SK-N-MC (cell line): Measurements from ENCODE around the gene ZBTB21.

ENCODE experiments used
- DNase-seq: peaks from one replicate; pipeline ENCODE4 v3.0.0-alpha.2; 2011; ENCODE audit warnings: low read depth, low spot score
- H3K27ac ChIP-seq: fragments of 200-600 bp; sonication (generic); 2 replicates; pipeline ENCODE4 v1.5.1; 2016; ENCODE audit warnings: mixed run types
- H3K36me3 ChIP-seq: fragments of 200-600 bp; sonication (generic); 2 replicates; pipeline ENCODE4 v1.6.1; 2017; ENCODE audit warnings: antibody characterized with exemption, low read length, mixed read lengths; ENCODE audit not compliant: insufficient read depth
- H3K4me3 ChIP-seq: fragments of 200-600 bp; sonication (generic); 2 replicates; pipeline ENCODE4 v1.5.1; 2016
- H3K9ac ChIP-seq: fragments of 200-600 bp; sonication (generic); 2 replicates; pipeline ENCODE4 v1.8.0; 2017; ENCODE audit warnings: mixed run types, mixed read lengths; ENCODE audit not compliant: insufficient read length
- H3K9me3 ChIP-seq: fragments of 200-600 bp; sonication (generic); 2 replicates; pipeline ENCODE4 v1.6.1; 2017; ENCODE audit warnings: low read depth, mild to moderate bottlenecking, antibody characterized with exemption, low read length, moderate library complexity, mixed read lengths
- EZH2 ChIP-seq: fragments of 200-600 bp; sonication (generic); IDR thresholded peaks from one replicate; pipeline ENCODE4 v1.6.1; 2017; ENCODE audit warnings: antibody characterized with exemption
- FOXP2 ChIP-seq: optimal IDR thresholded peaks from 2 replicates; pipeline ENCODE3; 2011; ENCODE audit warnings: mild to moderate bottlenecking, moderate library complexity; ENCODE audit not compliant: insufficient read depth; ENCODE audit errors: extremely low read length, control extremely low read depth
- POLR2AphosphoS5 ChIP-seq: IDR thresholded peaks from 2 replicates; pipeline ENCODE4 v1.6.1; 2012; ENCODE audit warnings: mild to moderate bottlenecking, low read depth, low read length, borderline replicate concordance

ZBTB21 gene

DNA sequence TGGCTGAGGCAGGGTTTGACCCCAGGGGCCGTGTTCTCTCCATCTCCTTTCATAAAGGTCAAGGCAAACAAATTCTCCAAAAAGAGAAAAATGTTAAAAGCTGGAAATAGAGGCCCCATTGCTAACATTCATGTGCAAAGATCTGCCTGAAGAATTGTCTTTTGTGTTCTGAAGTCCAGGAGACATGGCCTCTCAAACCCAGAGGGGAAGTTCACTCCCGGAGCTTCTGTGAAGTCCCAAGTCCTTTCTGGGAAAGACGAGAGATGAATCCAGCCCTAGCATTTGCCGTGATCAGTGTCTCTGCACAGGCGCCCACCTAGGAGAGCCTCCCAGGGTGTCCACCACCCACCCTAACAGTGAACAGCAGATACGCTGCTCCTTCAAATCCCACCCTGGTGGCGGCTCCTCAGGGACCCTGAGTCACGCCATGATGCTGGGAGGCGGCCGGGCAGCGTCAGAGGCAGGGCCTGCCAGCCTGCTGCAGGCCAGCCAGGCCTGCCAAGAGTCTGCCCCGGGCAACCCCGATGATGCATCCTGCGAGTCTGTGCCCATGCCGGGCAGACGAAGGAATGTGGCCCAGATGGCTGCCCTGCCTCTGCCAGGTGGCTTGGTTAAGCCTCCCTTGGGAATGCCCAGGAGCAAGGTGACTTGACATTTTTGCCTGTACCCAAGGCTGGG lies 51.1 kb downstream of the ZBTB21 start:
- no peaks in the 10 kb centered on the region for H3K36me3 ChIP-seq
- TF ChIP-seq EZH2: no peak
- no peak for TF ChIP-seq FOXP2
- no peak for TF ChIP-seq POLR2AphosphoS5
- no peak overlapping the region for H3K9ac ChIP-seq
- H3K27ac ChIP-seq: no peak overlapping the region
- no peaks in the 10 kb centered on the region for H3K9me3 ChIP-seq
- no peak for DNase-seq
- no peak overlapping the region for H3K4me3 ChIP-seq

DNA sequence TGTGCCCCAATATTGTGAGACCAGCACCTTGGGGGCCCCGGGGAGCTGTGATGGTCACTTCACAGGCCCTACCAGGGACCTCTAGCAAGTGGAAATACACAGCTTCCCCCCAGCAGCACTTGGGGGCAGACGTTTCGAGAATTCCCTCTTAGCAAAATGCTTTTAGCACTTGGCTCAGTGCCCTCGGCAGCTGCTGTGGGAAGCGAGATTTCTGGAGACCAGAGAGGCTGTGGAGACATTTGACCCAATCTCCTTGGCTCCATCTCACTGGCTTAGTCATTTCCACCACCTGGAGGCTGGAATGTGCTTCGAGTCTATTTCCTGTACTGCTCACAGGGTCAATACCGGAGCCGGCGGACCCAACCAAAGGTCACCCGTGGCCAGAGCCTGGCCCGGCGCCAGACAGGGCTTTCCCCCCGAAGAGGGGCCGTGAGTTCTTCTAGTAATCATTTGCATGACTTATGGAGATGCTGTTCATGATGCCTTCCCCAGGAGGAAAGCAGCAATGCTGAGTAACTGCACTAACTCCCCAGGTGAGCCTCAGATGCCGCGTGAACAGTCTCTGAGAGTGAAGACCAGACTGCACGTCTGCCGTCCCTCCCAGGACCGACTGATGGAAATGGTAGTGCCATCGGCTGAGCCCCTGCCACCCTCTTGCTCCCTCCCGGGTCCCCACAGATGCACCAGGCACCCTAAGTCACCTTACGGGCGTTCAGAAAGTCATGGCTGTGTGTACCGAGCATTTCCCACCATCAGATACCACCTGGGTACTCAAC lies 52.0 kb downstream of the ZBTB21 start:
- no peaks in the 10 kb centered on the region for H3K9me3 ChIP-seq
- no peaks in the 10 kb centered on the region for H3K36me3 ChIP-seq
- H3K27ac ChIP-seq: peak overlapping the region; percentile 46; the same call in 1 of the 2 replicates
- TF ChIP-seq FOXP2 (no peak), EZH2 (no peak), POLR2AphosphoS5 (no peak)
- H3K4me3 ChIP-seq: no peak overlapping the region
- no peak for DNase-seq
- no peak overlapping the region for H3K9ac ChIP-seq

DNA sequence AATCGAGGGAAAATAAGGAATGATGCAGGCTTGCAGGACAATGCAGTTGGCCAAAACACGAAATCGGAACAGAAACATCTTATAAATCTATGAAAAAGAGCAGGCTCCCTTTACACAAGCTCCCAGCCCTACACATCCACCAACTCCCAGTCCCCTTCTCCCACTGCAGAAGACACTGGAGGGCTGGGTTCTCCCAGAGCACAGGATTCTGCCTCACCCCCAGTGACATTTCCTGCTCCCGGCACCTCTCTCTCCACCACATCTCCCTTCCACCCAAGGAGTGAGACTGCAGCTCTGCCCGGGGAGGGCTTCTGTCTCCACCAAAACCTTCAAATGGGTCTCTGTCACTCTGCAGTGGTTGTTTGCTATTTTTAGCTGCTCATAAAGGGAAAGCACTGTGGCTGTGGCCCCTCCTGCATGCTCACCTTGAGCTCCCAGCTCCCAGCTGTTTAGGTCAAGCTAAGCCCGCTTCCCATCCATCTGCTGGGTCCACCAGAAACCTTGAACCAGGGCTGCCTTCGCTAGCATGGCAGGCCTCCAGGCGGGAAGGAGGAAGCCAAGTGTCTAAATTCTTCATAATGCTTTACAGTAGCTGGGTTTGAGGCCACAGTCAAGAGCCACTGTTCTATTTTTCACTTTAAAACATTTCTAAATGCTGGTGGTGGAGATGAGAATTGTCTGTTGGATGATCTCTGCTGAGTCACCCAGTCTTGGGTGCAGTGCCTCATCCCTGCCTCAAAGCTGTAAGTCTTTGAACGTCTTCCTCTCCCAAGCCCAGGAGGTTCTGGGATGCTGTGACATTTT lies 53.0 kb downstream of the ZBTB21 start:
- Histone ChIP-seq H3K9me3 (no peaks in the 10 kb centered on the region), H3K36me3 (no peaks in the 10 kb centered on the region), H3K27ac (peak overlapping the region; percentile 46; the same call in 1 of the 2 replicates), H3K9ac (no peak overlapping the region), H3K4me3 (no peak overlapping the region)
- TF ChIP-seq FOXP2: no peak
- TF ChIP-seq POLR2AphosphoS5: no peak
- TF ChIP-seq EZH2: no peak
- no peak for DNase-seq

DNA sequence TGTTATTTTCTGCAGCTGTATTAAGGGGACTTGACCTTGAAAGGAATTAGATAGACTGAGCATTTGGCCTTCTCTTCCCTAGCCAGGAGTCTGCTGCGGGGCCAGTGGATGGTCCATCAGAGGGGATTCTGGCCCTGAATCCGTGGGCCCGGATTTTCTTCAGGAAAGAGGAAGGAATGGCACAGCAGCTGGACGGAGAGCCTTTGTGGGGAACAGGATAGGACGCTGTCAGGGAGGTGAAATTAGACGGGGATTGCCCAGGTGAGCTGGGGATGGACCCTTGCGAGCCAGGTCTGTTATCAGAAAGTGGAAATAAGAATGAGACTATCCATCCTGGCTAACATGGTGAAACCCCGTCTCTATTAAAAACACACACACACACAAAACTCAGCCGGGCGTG lies 54.6 kb downstream of the ZBTB21 start:
- DNase-seq: no peak
- TF ChIP-seq POLR2AphosphoS5: no peak
- TF ChIP-seq FOXP2: no peak
- no peak for TF ChIP-seq EZH2
- Histone ChIP-seq H3K9ac (no peak overlapping the region), H3K9me3 (no peaks in the 10 kb centered on the region), H3K36me3 (no peaks in the 10 kb centered on the region), H3K4me3 (no peak overlapping the region), H3K27ac (no peak overlapping the region)

DNA sequence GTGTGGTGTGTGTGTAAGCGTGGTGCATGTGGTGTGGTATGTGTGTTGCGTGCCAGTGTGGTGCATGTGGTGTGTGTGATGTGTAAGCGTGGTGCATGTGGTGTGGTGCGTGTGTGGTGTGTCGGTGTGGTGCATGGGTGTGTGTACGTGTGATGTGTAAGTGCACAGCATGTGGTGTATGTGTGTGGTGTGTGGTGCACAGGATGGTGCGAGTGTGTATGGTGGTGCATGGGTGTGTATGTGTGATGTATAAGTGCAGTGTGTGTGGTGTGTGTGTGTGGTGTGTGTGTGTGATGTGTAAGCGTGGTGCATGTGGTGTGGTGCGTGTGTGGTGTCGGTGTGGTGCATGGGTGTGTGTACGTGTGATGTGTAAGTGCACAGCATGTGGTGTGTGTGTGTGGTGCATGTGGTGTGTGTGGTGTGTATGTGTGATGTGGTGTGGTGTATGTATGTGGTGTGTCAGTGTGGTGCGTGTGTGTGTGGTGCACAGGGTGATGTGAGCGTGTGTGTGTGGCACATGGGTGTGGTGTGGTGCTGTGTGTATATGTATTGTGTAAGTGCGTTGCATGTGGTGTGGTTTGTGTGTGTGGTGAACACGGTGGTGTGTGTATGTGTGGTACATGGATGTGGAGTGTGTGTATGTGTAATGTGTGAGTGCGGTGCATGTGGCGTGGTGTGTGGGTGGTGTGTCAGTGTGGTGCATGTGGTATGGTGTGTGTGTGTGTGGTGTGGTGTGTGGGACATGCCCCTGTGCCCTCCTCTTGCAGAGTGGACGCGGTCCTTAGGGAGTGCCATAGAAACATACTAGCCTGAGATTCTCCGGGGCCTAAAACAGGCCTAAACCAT lies 55.3 kb downstream of the ZBTB21 start:
- no peak for DNase-seq
- Histone ChIP-seq H3K4me3 (no peak overlapping the region), H3K27ac (no peak overlapping the region), H3K36me3 (no peaks in the 10 kb centered on the region), H3K9me3 (no peaks in the 10 kb centered on the region), H3K9ac (no peak overlapping the region)
- TF ChIP-seq POLR2AphosphoS5 (no peak), FOXP2 (no peak), EZH2 (no peak)

DNA sequence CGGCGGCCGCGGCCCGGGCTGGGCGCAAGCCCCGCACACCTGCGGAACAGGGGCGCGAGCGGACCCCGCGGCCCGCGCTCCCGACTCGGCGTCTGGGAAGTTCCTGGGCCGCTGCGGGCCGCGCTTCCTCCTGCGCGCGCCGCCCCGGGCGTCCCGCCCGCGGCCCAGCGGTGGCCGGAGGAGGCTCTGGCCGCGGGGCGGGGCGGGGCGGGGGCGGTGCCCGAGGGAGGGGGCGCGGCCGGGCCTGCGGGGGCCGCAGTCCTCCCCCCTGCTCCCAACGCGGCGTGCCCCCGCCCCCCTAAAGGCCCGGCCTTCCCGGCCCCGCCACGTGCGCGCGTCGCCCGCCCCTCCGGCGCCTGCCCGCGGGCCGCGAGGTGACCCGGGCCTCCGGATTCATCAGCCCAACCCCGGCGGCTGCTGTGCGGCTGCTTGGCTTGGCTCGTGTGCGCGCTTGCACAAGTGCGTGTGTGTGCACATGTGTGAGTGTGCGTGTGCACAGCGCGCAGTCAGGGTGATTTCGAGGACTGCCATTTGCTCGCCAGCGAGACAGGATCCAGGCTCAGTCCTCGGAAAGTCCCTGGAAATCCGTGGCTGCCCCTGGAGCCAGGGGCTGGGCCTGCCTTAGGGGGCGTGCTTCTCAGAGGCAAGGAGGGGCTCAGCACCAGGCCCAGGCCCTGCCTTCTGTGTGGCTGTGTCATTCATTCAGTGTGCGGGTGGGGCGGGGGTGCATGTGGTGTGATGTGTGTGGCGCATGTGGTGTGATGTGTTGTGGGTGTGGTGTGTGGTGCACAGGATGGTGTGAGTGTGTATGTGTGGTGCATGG lies 56.1 kb downstream of the ZBTB21 start, which contains the start of gene C2CD2:
C2CD2 (minus strand) TSS at position 188 of the 823 bp plus-strand sequence. CDS start 370 bp downstream, outside the sequence.
- no peaks in the 10 kb centered on the region for H3K36me3 ChIP-seq
- DNase-seq: no peak
- no peak within 1 kb of the TSS for H3K27ac ChIP-seq
- no peak within 1 kb of the TSS for H3K9ac ChIP-seq
- no peak for TF ChIP-seq EZH2
- TF ChIP-seq POLR2AphosphoS5: no peak; the same call in 1 of the 2 replicates
- no peak for TF ChIP-seq FOXP2
- no peak within 1 kb of the TSS for H3K4me3 ChIP-seq
- no peaks in the 10 kb centered on the region for H3K9me3 ChIP-seq
